SIG-M5 (cell line): Measurements from ENCODE around the gene SMG1.
"Not testable (repeated sequence)": the region's sequence is repeated elsewhere in the genome, so short reads cannot be mapped to it uniquely, and the experiment has no call there.

Experiments used
- DNase-seq: peaks from one replicate; lab custom pipeline; 2025; lab: John Stamatoyannopoulos, UW

The SMG1 gene

DNA sequence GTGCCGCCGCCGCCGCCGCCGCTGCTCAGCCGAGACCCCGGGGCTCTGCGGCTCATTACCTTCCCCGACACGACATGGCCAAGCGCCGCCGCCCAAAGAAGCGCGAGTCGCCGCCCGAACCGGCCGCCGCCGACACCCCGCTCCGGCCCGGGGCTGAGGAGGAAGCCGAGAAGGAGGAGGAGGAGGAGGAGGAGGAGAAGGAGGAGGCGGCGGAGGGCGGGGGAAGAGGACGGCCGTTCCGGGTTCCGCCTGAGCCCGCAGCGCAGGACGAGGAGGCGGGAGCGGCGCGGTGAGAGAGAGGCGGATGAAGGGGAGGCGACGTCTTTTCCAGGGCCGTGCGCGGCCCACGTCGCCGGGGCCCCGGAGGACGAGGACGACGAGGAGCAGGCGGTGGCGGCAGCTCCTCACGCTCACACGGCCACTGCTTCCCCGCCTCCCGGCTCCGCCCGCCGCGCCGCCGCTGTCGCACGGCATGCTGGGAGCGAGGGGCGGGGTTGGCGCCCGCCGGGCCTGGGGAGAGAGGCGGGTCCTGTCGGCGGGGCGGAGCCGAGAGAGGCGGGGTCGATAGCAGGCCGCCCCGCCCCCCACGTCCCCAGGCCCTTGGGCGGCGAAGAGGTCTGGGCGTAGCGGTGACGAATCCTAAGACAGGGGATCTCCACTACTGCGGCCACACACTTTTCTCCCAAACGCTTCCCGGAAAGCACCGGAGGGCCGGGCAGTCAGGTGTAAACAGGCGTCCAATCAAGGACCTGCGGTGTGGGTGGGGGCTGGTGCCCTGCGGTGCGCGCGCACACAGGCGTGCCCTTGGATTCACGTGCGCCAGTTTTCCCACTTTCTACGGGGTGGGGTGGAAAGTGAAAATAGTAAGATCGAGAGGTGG is at the start of gene SMG1:
TSS of gene SMG1 (minus strand) at position 423 of the 880 bp plus-strand sequence. CDS start at position 56, 367 bp downstream.
- DNase-seq = not testable (repeated sequence)

DNA sequence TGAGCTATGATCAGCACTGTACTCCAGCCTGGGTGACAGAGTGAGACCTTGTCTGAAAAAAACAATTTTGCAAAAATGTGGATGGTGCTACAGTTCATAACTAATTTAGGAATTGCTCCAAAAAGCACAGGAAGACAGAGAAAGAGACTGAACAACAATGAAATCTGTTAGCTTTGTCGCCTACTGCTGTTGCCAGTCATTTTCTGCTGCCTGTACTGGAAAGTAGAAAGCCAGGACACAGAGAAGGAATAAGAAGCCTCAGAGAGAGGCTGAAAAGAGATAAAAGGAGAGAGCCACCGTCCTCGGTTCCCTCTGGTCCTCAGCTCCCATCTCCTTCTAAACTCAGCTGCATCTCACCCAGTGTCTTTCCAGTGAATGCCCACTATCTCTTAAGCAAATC is 48.9 kb upstream of the SMG1 start:
- DNase-seq = no peak

DNA sequence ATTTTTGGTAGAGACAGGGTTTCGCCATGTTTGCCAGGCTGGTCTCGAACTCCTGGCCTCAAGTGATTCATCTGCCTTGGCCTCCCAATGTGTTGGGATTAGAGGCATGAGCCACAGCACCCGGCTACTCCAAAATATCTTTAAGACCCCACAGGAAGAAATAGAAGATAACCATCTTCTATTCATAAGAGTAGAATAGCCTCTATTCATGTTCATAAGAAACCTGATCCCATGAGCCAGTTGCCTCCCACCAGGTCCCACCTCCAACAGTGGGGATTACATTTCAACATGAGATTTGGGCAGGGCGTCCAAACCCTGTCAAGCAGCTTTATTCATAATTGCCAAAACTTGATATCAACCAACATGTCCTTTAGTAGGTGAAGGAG is 43.6 kb upstream of the SMG1 start:
- DNase-seq = no peak

DNA sequence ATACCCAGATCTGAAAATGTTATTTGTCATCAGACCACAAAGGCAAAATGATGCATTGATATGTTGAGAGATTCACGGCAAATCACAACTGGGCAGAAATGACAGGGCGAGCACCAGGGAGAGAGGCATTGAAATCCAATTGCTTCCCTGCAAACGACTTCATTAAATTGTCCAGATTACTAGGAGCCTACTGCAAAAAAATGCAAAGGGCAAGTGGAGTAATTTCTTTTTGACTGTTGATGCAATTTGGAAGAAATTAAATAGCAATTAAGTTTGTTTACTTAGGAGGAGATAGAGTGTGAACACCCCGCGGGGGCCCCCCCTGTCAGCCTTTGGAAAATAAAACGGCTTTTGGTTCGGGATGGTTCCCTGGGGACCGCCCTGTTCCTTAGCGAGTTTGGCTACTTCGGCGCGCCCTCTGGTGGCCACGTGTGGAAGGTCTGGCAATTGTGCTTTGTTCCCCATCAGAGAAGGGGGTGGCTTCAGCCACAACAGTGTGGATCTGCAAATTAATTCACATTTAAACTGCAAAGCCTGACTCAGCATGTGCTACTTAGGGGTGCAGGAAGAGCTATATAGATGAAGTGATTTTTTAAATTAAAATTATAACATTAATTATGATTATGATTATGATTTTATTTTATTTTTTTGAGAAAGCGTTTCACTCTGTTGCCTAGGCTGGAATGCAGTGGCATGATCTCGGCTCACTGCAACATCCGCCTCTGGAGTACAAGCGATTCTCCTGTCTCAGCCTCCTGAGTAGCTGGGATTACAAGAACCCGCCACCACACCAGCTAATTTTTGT is 43.0 kb upstream of the SMG1 start:
- DNase-seq = no peak

DNA sequence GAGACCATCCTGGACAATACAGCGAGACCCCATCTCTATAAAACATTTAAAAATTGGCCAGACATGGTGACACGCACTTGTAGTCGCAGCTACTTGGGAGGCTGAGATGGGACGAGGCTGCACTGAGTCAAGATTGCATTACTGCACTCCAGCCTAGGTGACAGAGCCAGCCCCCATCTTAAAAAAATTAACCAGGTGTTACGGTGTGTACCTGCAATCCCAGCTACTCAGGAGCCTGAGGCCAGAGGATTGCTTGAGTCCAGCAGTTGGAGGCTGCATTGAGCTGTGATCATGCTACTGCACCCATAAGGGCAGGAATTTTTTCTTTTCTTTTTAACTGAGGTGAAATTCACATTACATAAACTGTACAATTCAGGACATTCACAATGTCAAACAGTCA is 40.6 kb upstream of the SMG1 start:
- DNase-seq = no peak

DNA sequence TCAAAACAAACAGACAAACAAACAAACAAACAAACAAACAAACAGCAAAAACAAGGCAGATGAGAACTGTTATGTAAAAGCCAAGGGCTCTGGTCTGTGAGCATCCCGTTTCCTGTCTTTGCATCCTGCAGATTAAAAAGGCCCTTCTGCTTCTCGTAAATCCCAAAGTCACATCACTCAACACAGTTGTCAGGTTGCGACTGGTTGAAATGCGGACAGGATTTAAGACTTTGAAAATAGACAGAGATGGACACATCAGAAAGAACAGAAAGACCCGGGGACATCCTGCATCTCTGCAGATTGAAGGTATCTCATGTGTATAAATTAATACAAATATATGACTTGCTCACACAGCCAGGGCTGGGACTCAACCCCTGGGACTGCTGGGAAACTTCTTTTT is 39.3 kb upstream of the SMG1 start:
- DNase-seq = no peak

DNA sequence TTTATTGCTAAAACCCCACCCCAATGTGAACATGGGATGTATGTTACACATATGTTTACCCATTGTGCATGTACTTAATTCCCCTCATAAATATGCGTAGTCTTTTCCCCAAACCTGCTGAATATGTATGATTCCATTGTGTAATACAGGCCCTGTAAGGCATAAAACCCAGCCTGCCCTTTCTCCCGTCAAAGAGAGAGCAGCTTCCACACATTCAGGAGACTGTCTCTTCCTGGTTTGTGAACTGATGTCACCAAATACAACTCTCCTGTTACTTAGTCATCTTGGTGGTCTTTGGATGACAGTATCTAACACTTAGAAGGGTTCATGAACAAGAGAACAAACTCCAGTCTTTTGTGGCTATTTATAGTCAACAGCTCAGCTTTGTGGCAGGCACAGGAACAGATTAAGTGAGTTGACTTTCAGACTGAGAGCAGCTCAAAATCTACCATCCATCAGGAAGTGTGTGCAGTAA is 32.9 kb upstream of the SMG1 start:
- no peak for DNase-seq

DNA sequence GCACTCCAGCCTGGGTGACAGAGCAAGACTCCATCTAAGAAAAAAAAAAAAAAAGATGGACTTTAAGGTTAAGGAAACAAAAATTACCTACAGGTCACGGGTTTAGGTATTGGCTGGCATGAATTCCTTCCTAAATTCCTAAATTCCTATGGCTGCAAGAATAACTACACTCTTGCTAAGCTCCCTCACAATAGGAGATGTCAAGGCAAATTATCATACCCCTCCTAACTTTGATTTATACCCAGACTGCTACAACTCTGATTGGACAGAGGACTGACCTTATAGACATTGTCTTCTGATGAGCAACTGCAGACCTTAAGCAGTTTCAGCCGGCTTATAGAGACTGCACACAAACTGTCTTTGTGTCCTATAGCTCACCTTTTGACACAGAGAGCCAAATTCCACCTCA is 32.4 kb upstream of the SMG1 start:
- DNase-seq = no peak

DNA sequence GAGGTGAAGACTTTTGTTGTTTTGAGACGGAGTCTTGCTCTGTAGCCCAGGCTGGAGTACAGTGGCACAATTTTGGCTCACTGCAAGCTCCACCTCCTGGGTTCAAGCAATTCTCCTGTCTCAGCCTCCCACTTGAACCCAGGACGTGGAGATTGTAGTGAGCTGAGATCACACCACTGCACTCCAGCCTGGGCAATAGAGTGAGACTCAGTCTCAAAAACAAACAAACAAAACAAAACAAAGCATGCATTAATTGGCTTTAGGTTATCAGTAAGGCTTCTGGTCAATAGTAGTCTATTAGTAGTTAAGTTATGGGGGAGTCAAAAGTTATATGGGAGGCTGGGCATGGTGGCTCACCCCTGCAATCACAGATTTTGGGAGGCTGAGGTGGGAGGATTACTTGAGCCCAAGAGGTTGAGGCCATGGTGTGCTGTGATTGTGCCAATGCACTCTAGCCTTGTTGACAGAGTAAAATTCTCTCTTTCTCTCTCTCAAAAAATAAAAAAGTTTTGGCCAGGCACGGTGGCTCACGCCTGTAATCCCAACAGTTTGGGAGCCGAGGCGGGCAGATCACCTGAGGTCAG is 30.5 kb upstream of the SMG1 start:
- DNase-seq = not testable (repeated sequence)

DNA sequence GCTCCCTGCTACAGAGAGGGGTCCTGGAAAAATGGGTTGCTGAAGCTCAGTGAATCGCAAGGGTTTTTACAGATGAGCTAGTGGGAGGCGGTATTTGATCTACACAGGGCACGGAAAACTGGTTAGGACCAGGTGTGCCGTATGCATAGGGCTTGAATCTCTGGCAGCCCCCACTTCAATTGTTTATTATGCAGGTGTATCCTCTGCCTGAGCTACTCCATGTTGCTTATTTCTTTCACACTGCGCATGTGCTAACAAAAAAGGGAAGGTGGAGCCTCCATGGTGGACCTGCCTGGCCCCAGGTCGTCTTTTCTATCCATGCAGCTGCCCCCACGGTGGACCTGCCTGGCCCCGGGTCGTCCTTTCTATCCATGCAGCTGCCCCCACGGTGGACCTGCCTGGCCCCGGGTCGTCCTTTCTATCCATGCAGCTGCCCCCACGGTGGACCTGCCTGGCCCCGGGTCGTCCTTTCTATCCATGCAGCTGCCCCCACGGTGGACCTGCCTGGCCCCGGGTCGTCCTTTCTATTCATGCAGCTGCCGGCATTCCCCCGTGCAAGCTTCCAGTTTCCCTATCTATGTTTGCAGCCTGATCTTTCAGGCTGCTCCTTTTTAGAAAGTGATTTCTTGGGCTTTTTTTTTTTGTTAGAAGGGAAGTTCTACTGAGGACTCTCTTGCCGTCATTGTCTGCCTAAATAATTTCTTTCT is 29.8 kb upstream of the SMG1 start:
- not testable (repeated sequence) for DNase-seq

DNA sequence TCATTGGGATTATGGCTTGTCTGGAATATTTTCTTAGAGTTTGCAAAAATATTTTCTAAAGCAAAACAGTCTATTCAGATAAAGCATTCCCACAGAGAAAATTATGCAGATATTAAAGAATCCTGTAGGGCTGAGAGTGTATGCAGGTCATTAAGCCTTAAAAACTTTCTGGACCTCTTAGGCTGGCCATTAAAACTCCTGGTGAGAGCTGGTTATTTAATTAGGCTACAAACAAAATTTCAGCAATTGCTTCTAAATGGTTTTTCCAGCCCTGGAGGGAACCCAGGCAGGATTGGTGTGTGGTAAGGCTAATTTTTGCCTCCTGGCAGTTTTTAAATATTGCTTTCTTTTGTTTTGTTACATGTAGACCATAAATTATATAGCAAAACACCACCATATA is 27.3 kb upstream of the SMG1 start:
- DNase-seq = no peak

DNA sequence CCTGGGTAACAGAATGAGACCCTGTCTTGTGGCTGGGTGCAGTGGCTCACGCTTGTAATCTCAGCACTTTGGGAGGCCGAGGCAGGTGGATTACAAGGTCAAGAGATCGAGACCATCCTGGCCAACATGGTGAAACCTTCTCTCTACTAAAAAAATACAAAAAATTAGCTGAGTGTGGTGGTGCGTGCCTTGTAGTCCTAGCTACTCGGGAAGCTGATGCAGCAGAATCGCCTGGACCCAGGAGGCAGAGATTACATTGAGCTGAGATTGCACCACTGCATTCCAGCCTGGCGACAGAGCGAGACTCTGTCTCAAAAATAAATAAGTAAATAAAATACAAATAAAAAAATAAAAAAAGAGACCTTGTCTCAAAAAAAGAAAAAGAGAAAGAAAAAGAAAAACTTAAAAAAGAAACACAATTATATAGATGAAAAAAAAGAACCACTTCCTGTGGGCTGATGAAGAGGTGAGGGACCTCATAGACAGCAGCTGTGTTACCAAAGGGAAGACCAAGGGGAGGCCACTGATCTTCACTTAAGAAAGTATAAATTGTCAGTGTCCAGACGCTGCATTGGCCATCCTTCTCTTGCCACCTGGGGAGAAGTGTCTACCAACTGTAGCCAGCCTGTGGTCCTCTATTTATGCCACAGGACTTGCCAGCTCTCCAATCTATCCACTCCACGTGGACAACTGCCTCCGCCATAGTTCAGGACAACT is 24.4 kb upstream of the SMG1 start:
- DNase-seq = no peak

DNA sequence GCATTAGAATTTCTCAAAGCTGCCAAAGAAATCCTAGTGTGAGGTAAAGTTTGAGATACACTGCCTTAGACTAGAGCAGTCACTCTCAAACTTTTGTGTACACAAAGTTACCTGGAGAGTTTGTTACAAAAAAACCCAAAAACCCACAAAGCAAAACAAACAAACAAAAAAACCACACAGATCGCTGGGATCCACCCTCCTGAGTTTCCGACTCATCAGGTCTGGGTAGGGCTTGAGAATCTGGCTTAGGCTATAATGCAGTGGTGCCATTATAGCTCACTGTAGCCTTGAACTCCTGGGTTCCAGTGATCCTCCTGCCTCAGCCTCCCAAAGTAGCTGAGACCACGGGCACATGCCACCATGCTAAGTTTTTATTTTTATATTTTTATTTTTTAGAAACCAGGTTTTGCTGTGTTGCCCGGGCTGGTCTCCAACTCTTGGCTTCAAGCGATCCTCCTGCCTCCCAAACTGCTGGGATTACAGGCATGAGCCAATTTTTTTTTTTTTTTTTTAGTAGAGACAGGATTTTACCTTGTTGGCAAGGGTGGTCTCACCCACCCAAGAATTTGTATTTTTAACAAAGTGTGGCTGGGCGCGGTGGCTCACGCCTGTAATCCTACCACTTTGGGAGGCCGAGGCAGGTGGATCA is 22.3 kb upstream of the SMG1 start:
- no peak for DNase-seq

DNA sequence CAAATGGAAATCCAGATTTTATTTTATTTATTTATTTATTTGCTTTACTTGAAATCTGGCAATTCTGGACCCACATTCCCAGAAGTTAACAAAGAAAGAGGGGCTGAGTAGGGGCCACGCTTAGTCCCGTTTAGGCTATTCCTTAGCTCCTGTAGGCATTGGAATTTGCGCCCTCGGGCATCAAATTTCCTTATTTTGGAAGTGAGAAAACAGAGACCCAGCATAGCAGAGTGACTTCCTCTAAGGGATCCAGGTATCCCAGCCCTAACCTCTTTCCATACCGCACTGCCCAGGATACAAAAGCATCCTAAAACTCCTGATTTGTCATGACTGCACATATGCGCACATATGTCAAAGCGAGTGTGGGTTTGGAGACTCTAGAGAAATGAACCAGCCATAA is 19.0 kb upstream of the SMG1 start:
- no peak for DNase-seq

DNA sequence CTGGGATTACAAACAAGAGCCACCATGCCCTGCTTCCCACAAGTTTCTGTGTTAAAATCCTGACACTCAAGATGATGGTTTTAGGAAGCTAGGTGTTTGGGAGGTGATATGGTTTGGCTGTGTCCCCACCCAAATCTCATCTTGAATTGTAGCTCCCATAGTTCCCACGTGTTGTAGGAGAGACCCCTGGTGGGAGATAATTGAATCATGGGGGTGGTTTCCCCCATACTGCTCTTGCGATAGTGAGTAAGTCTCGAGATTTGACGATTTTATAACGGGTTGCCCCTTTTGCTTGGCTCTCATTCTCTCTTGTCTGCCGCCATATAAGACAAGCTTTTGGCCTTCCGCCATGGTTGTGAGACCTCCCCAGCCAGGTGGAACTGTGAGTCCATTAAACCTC is 17.2 kb upstream of the SMG1 start:
- DNase-seq = no peak

DNA sequence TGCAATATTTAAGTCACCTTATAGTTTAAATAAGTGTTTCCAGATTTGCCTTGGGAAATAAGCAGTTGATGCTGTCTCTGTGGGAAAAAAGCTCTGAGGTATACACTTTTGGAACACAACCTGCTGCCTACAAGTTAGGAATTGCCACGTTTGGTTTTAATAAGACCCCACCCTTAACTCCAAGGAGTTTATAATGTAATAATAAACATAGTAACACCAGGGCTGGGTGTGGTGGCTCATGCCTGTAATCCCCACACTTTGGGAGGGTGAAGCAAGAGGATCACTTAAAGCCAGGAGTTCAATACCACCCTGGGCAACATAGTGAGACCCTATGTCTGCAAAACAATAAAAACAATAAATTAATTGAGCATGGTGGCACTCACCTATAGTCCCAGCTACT is 15.9 kb upstream of the SMG1 start:
- no peak for DNase-seq

DNA sequence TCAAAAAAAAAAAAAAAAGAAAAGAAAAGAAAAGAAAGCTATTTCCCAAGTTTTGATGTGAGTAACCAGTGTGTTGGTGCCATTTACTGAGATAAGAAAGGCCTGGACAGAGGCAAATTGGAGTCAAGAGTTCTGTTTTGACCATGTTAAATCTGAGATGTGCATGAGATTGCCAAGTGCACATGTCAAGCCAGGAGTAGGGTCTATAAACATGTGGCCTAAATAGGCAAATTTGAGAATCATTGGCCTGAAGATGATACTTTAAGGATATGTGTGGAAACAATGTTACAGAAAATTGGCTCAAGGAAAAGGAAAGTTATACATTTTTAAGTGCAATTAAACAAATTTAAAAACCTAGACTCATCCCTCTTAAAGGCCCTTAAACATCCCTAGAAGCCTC is 15.3 kb upstream of the SMG1 start:
- DNase-seq = no peak

DNA sequence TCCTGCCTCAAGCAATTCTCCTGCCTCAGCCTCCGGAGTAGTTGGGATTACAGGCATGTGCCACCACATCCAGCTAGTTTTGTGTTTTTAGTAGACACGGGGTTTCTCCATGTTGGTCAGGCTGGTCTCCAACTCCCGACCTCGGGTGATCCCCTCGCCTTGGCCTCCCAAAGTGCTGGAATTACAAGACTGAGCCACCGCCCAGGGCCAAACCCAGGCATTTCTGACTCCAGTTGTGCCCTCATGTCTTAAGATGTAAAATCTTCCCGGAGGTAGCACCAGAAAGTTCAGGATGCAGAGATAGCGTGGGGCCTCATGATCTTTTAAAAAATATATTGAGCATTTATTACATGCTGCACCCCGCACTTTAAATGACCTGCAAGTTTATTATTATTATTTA is 12.8 kb upstream of the SMG1 start:
- no peak for DNase-seq

DNA sequence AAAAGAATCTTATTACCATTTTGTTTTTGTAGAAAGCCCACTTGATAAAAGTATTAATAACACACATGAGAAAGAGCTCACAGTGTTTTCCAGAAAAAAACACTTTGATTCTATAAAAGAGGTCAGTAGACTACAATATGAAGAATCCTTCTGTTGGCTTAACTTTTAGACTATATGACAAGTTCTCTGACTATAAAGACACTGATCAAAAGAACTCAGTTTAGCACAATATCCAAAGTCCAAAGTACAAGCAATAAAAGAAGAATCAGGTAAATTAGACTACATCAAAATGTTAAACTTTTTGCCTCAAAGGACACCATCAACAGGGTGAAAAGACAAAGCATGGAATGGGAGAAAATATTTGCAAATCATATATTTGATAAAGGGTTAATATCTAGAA is 11.2 kb upstream of the SMG1 start:
- no peak for DNase-seq

DNA sequence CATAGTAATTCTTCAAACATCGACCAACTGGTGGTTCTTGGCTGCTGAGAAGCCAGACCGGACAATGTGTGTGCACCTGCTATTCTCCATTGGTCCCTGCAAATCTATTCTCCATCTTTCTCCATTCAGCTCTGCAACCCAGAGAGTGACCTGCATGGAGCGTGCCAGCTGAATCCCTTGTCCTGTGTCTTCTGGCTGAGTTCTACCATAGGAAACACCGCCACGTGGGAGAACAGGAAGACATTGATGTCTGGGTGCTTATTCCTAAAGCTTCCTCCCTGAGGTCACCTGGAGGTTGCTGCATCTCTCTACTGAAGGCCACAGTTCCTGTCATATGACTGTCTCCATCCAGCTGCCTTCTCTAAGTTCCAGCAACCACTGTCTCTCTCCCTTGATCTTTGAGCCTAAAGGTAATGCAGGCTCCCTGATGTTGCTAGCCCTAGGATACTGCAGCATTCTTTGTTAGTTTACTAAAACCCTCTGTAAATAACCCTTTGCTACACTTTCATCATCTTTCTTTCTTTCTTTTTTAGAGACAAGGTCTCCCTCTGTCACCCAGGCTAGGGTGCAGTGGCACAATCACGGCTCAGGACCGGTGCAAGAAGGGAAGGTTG is 10.6 kb upstream of the SMG1 start:
- DNase-seq = no peak

DNA sequence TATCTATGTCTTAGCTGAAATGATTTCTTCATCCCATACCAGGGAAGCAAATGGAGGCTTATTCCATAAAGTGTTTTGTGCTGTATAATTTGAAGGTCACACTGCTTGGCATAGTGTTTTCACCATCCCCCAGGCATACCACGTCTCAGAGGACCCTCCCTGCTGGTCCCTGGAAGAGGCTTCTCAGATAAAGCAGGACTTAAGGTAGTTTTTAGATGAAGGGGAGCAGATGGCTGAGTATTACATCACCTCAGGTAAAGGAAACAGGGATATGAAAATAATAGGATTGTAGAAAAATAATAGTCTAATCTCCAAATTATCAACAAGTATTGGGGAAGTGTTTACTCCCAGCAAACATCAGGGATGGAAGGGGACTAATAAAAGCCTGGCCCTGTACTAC is 7.3 kb upstream of the SMG1 start:
- no peak for DNase-seq
